ENCODE measurements around the gene CCDC171.

DNA sequence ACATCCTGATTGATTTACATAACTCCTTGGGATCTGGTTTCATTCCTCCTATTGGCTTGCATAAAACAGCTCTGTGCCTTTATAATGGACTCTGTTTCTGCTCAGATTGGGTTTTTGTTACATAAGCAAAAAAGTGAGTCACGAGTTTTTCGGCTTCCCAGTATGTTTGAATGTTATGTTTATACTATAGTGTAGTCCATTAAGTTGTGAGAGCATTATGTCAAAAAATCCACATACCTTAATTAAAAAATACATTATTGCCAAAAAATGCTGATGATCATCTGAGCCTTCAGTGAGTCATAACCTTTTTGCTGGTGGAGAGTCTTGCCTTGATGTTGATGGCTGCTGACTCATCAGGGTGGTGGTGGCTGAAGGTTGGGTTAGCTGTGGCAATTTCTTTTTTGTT is 144.6 kb downstream of the CCDC171 start:
- no peak for TF ChIP-seq EZH2phosphoT487 (IDR thresholded peaks at IDR 0.05; ENCODE audit: borderline replicate concordance)
- no peak for TF ChIP-seq EZH2 (IDR thresholded peaks at IDR 0.05)
- TF ChIP-seq POLR2AphosphoS5 (IDR thresholded peaks at IDR 0.05; ENCODE audit: low read depth, low read length), result no peak
- no peak for TF ChIP-seq POLR2A (IDR thresholded peaks at IDR 0.05; ENCODE audit: borderline replicate concordance, extremely low read depth, insufficient read depth, insufficient read length)
- no peak for TF ChIP-seq RAD21 (IDR thresholded peaks at IDR 0.05; ENCODE audit: low read depth)
- TF ChIP-seq, protein P1, sequence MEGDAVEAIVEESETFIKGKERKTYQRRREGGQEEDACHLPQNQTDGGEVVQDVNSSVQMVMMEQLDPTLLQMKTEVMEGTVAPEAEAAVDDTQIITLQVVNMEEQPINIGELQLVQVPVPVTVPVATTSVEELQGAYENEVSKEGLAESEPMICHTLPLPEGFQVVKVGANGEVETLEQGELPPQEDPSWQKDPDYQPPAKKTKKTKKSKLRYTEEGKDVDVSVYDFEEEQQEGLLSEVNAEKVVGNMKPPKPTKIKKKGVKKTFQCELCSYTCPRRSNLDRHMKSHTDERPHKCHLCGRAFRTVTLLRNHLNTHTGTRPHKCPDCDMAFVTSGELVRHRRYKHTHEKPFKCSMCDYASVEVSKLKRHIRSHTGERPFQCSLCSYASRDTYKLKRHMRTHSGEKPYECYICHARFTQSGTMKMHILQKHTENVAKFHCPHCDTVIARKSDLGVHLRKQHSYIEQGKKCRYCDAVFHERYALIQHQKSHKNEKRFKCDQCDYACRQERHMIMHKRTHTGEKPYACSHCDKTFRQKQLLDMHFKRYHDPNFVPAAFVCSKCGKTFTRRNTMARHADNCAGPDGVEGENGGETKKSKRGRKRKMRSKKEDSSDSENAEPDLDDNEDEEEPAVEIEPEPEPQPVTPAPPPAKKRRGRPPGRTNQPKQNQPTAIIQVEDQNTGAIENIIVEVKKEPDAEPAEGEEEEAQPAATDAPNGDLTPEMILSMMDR (IDR thresholded peaks at IDR 0.05 in 2 of 3, conservative IDR thresholded peaks at IDR 0.05 in 1 of 3; ENCODE audit: borderline replicate concordance in 1 of 3, insufficient read depth in 1 of 3, low read depth in 2 of 3, low read length in 2 of 3), result no peak
- TF ChIP-seq ELF1 (IDR thresholded peaks at IDR 0.05; ENCODE audit: borderline replicate concordance, low read depth), result no peak
- no peak for TF ChIP-seq CBX3 (IDR thresholded peaks at IDR 0.05; ENCODE audit: low read depth)
- no peak for TF ChIP-seq SIN3A (IDR thresholded peaks at IDR 0.05; ENCODE audit: low read depth)
